Measurements from ENCODE around the gene PACS2. TPM values are rescaled to one million over a fixed set of nuclear protein-coding genes. Genes with fewer than 3 reads are reported as not detected.

PACS2 gene
- total RNA-seq, 1 donor from 2014 or later: 64.0 TPM

- TF ChIP-seq CTCF (IDR thresholded peaks at IDR 0.05; ENCODE audit: borderline replicate concordance): no peak
These were observed 50.6 kb downstream of the PACS2 start for GRCh38 chr14:105365101-105365500.

GRCh38 chr14:105365681-105366080 is 51.1 kb downstream of the PACS2 start:
- Histone ChIP-seq H3K4me1 (peaks cover 8% of the 10 kb centered on the region), H3K27me3 (ENCODE audit: low read depth) (no peaks in the 10 kb centered on the region), H3K36me3 (peaks cover 40% of the 10 kb centered on the region), H3K9me3 (replicated peaks) (no peaks in the 10 kb centered on the region), H3K4me3 (no peak overlapping the region), H3K27ac (replicated peaks) (no peak overlapping the region)
- no peak for TF ChIP-seq CTCF (IDR thresholded peaks at IDR 0.05; ENCODE audit: borderline replicate concordance)
- DNase-seq: no peak
- intact Hi-C loops (cut with micrococcal nuclease): no loop called here

More at GRCh38 chr14:105365101-105365500, 50.6 kb downstream of the PACS2 start:
- no peak for DNase-seq
- Histone ChIP-seq H3K36me3 (peaks cover 37% of the 10 kb centered on the region), H3K4me3 (no peak overlapping the region), H3K27me3 (ENCODE audit: low read depth) (no peaks in the 10 kb centered on the region), H3K4me1 (peaks cover 8% of the 10 kb centered on the region), H3K9me3 (replicated peaks) (no peaks in the 10 kb centered on the region), H3K27ac (replicated peaks) (no peak overlapping the region)
- intact Hi-C loops (cut with micrococcal nuclease): no loop called here

- Histone ChIP-seq H3K9me3 (replicated peaks) (no peaks in the 10 kb centered on the region), H3K4me1 (peaks cover 8% of the 10 kb centered on the region), H3K4me3 (no peak overlapping the region), H3K27me3 (ENCODE audit: low read depth) (no peaks in the 10 kb centered on the region), H3K27ac (replicated peaks) (no peak overlapping the region), H3K36me3 (peaks cover 36% of the 10 kb centered on the region)
- no peak for TF ChIP-seq CTCF (IDR thresholded peaks at IDR 0.05; ENCODE audit: borderline replicate concordance)
- intact Hi-C loops (cut with micrococcal nuclease): no loop called here
- no peak for DNase-seq
These were observed 52.0 kb downstream of the PACS2 start for GRCh38 chr14:105366386-105367074.

GRCh38 chr14:105367116-105368031 is 52.8 kb downstream of the PACS2 start:
- Histone ChIP-seq H3K27ac (replicated peaks) (no peak overlapping the region), H3K36me3 (peaks cover 39% of the 10 kb centered on the region), H3K9me3 (replicated peaks) (no peaks in the 10 kb centered on the region), H3K4me1 (peaks cover 8% of the 10 kb centered on the region), H3K4me3 (no peak overlapping the region), H3K27me3 (ENCODE audit: low read depth) (no peaks in the 10 kb centered on the region)
- TF ChIP-seq CTCF (IDR thresholded peaks at IDR 0.05; ENCODE audit: borderline replicate concordance): no peak
- no peak for DNase-seq
- intact Hi-C loops (cut with micrococcal nuclease): no loop called here

GRCh38 chr14:105368032-105368417 is 53.5 kb downstream of the PACS2 start:
- Histone ChIP-seq H3K27me3 (ENCODE audit: low read depth) (no peaks in the 10 kb centered on the region), H3K9me3 (replicated peaks) (no peaks in the 10 kb centered on the region), H3K27ac (replicated peaks) (no peak overlapping the region), H3K4me1 (peaks cover 8% of the 10 kb centered on the region), H3K4me3 (no peak overlapping the region), H3K36me3 (peaks cover 39% of the 10 kb centered on the region)
- intact Hi-C loops (cut with micrococcal nuclease): no loop called here
- no peak for TF ChIP-seq CTCF (IDR thresholded peaks at IDR 0.05; ENCODE audit: borderline replicate concordance)
- no peak for DNase-seq
